Spleen (tissue), 11 donors: ENCODE data around the gene ATP1A3. TPM values are rescaled to one million over a fixed set of nuclear protein-coding genes. Genes with fewer than 3 reads are reported as not detected.

Experiments used
- DNase-seq: peaks from one replicate; pipeline ENCODE4 v3.0.0-alpha.2; 2020
- H3K27ac ChIP-seq, 8 donors: fragments of 200-600 bp; sonication (generic) in 7 of 8; 1 replicate in 4 of 8; 2 replicates in 4 of 8; pipeline versions ENCODE4 v1.5.0 to v1.8.0; 2016 to 2021; ENCODE audit warnings: inconsistent platforms in 4 of 8, mild to moderate bottlenecking in 4 of 8, moderate library complexity in 1 of 8
- H3K27me3 ChIP-seq, 7 donors: fragments of 200-600 bp; sonication (generic) in 6 of 7; replicated peaks in 1 of 7; 1 replicate in 4 of 7; 2 replicates in 3 of 7; pipeline versions ENCODE4 v1.5.0 to v1.8.0; 2016 to 2021; ENCODE audit warnings: inconsistent platforms in 3 of 7, mild to moderate bottlenecking in 1 of 7
- H3K36me3 ChIP-seq, 6 donors: fragments of 200-600 bp; sonication (generic) in 5 of 6; 1 replicate in 4 of 6; 2 replicates in 2 of 6; pipeline versions ENCODE4 v1.5.0 to v1.8.0; 2016 to 2021; ENCODE audit warnings: inconsistent platforms in 2 of 6
- H3K4me1 ChIP-seq, 6 donors: fragments of 200-600 bp; sonication (generic) in 5 of 6; 1 replicate in 3 of 6; 2 replicates in 3 of 6; pipeline versions ENCODE4 v1.5.0 to v1.8.0; 2016 to 2021; ENCODE audit warnings: inconsistent platforms in 3 of 6
- H3K4me3 ChIP-seq, 8 donors: fragments of 200-600 bp; sonication (generic) in 7 of 8; 1 replicate in 4 of 8; 2 replicates in 4 of 8; pipeline versions ENCODE4 v1.5.0 to v1.8.0; 2016 to 2021; ENCODE audit warnings: inconsistent platforms in 4 of 8, mild to moderate bottlenecking in 4 of 8, moderate library complexity in 2 of 8
- H3K9me3 ChIP-seq, 8 donors: fragments of 200-600 bp; sonication (generic) in 7 of 8; 1 replicate in 4 of 8; 2 replicates in 4 of 8; pipeline versions ENCODE4 v1.5.0 to v1.8.0; 2016 to 2021; ENCODE audit warnings: inconsistent platforms in 4 of 8
- CTCF ChIP-seq, 11 experiments: fragments of 200-600 bp in 7 of 11; fragments of 450-650 bp in 4 of 11; sonication (generic) in 4 of 11; IDR thresholded peaks in 8 of 11; conservative IDR thresholded peaks in 3 of 11; 1 replicate in 7 of 11; 2 replicates in 4 of 11; pipeline versions ENCODE4 v1.4.0 to v1.8.0; 2016 to 2021; ENCODE audit warnings: antibody characterized with exemption in 11 of 11, inconsistent platforms in 4 of 11, mild to moderate bottlenecking in 1 of 11
- POLR2A ChIP-seq, 3 donors: fragments of 450-650 bp; IDR thresholded peaks; one replicate each; pipeline ENCODE4 v1.5.1; 2017; ENCODE audit warnings: antibody characterized with exemption in 3 of 3, mild to moderate bottlenecking in 1 of 3
- POLR2AphosphoS5 ChIP-seq, 3 donors: sonication (generic); formaldehyde crosslinking; IDR thresholded peaks; one replicate each; pipeline ENCODE4 v1.5.1; 2017; ENCODE audit warnings: antibody characterized with exemption in 3 of 3
- WGBS, 5 donors: extraction: QIAGEN DNeasy Blood & Tissue Kit in 3 of 5; methylation state at CpG; one replicate each; pipeline versions ENCODE4 v1.1.5 to v1.1.7; 2013 to 2018; 5-methylcytosine and 5-hydroxymethylcytosine counted together
- intact Hi-C: fragments of 100-400 bp; cut with DNase I; formaldehyde crosslinking; loops from one replicate; pipeline ENCODE4 v1.15.0; 2023; ENCODE audit warnings: low total_unique reads
- polyA plus RNA-seq, 3 donors: library from polyadenylated mRNA; stranded (reverse); fragments of 200-250 nt; gene quantifications; one replicate each; pipeline ENCODE4 v1.2.1, GENCODE V29; 2013
- total RNA-seq, 7 donors: library from RNA; depleted of rRNA in 3 of 7; stranded (reverse); fragments of >200 nt in 3 of 7; fragmentation: NEBNext Ultra II Directional in 4 of 7; extraction: Animal tissue kit (Norgen Biotek cat#: 25700) in 4 of 7; gene quantifications; one replicate each; pipeline versions ENCODE4 v1.1.0 to v1.2.1, GENCODE V29; 2016 to 2021
- donor health status: healthy with polysubstance abuse.
- donor health status: DM: no; HTN: no; CAD: no; lungs with moderate emphysema.
- donor health status: DM: no; HTN: no; CAD: no.
- donor health status: Bipolar disorder and iron deficiency.
- donor health status: healthy.
- donor health status: DM: no; HTN: no; CAD: no.
- donor health status: DM: yes; HTN: yes; CAD: no.

ATP1A3 gene
- total and polyA plus RNA-seq, 10 donors, result 0.39 to 2.2 (median 1.2) TPM

- intact Hi-C loops, result no loop called here
- H3K27me3 ChIP-seq, result peaks cover 3 to 85% (median 72%) of the 10 kb centered on the region in 7 donors
- peaks cover 0 to 60% (median 34%) of the 10 kb centered on the region in 6 donors for H3K4me1 ChIP-seq
- 59 to 68% (median 65%) methylated on average over 11 to 12 of the region's 12 CpGs for WGBS, 5 donors
- no peaks in the 10 kb centered on the region for H3K36me3 ChIP-seq
- TF ChIP-seq CTCF (IDR thresholded peaks at IDR 0.05 in 8 of 11, conservative IDR thresholded peaks at IDR 0.05 in 3 of 11), result no peak
- TF ChIP-seq POLR2AphosphoS5 (IDR thresholded peaks at IDR 0.05), result no peak
- TF ChIP-seq POLR2A (IDR thresholded peaks at IDR 0.05), result no peak
- no peaks in the 10 kb centered on the region for H3K9me3 ChIP-seq
- no peak overlapping the region for H3K4me3 ChIP-seq
- H3K27ac ChIP-seq, result no peak overlapping the region
- DNase-seq, result no peak
Measured at GRCh38 chr19:41917676-41918075, 76.4 kb downstream of the ATP1A3 start.

Other genes with a start within 250 kb of the ATP1A3 start
- gene CEACAM6, start 238.7 kb downstream of the ATP1A3 start, total RNA-seq, result 10 to 100 TPM in 1 of 7 donors, 1 to 10 TPM in 5, under 1 TPM in 1; 0.88 to 14.8 (median 2.4) TPM
- gene CEACAM6, start 238.7 kb downstream of the ATP1A3 start, polyA plus RNA-seq, result under 1 TPM; 0.27 to 0.48 (median 0.45) TPM
- 10 to 100 TPM in 5 of 7 donors, 1 to 10 TPM in 2; 3.8 to 31.9 (median 13.5) TPM for gene CEACAM3, start 197.6 kb downstream of the ATP1A3 start, total RNA-seq
- 1 to 10 TPM in 2 of 3 donors, under 1 TPM in 1; 0.55 to 4.0 (median 1.6) TPM for gene CEACAM3, start 197.6 kb downstream of the ATP1A3 start, polyA plus RNA-seq
- gene LYPD4, start 149.5 kb downstream of the ATP1A3 start, total RNA-seq, result not detected
- gene LYPD4, start 149.5 kb downstream of the ATP1A3 start, polyA plus RNA-seq, result under 1 TPM in 1 of 3 donors, not detected in 2; 0.04 TPM
- not detected for gene DMRTC2, start 149.2 kb downstream of the ATP1A3 start, total RNA-seq
- not detected for gene DMRTC2, start 149.2 kb downstream of the ATP1A3 start, polyA plus RNA-seq
- gene RPS19, start 134.0 kb downstream of the ATP1A3 start, total RNA-seq, result 1,000 to 10,000 TPM in 4 of 7 donors, 100 to 1,000 TPM in 3; 744 to 2,126 (median 1,870) TPM
- 1,000 to 10,000 TPM; 5,153 to 8,491 (median 7,946) TPM for gene RPS19, start 134.0 kb downstream of the ATP1A3 start, polyA plus RNA-seq
- gene CD79A, start 117.0 kb downstream of the ATP1A3 start, total RNA-seq, result 100 to 1,000 TPM; 222 to 361 (median 269) TPM
- gene CD79A, start 117.0 kb downstream of the ATP1A3 start, polyA plus RNA-seq, result 1,000 to 10,000 TPM in 1 of 3 donors, 100 to 1,000 TPM in 2; 748 to 1,033 (median 986) TPM
- gene ARHGEF1, start 111.0 kb downstream of the ATP1A3 start, total RNA-seq, result 100 to 1,000 TPM; 238 to 473 (median 382) TPM
- gene ARHGEF1, start 111.0 kb downstream of the ATP1A3 start, polyA plus RNA-seq, result 100 to 1,000 TPM; 314 to 543 (median 478) TPM
- gene ERFL, start 65.8 kb downstream of the ATP1A3 start, total RNA-seq, result 1 to 10 TPM in 5 of 7 donors, under 1 TPM in 2; 0.46 to 3.0 (median 1.6) TPM
- gene ERFL, start 65.8 kb downstream of the ATP1A3 start, polyA plus RNA-seq, result 1 to 10 TPM; 2.2 to 2.4 (median 2.2) TPM
- 100 to 1,000 TPM in 5 of 7 donors, 10 to 100 TPM in 2; 85.6 to 154 (median 123) TPM for gene RABAC1, start 34.9 kb downstream of the ATP1A3 start, total RNA-seq
- 100 to 1,000 TPM; 110 to 165 (median 145) TPM for gene RABAC1, start 34.9 kb downstream of the ATP1A3 start, polyA plus RNA-seq
- gene GRIK5, start 76.0 kb upstream of the ATP1A3 start, total RNA-seq, result 1 to 10 TPM in 6 of 7 donors, under 1 TPM in 1; 0.98 to 4.7 (median 2.2) TPM
- gene GRIK5, start 76.0 kb upstream of the ATP1A3 start, polyA plus RNA-seq, result 1 to 10 TPM in 2 of 3 donors, under 1 TPM in 1; 0.94 to 1.4 (median 1.4) TPM
- gene ZNF574, start 81.9 kb upstream of the ATP1A3 start, total RNA-seq, result 10 to 100 TPM; 12.0 to 21.0 (median 17.4) TPM
- 10 to 100 TPM in 1 of 3 donors, 1 to 10 TPM in 2; 4.7 to 10.5 (median 4.9) TPM for gene ZNF574, start 81.9 kb upstream of the ATP1A3 start, polyA plus RNA-seq
- 10 to 100 TPM; 22.7 to 67.4 (median 45.4) TPM for gene POU2F2, start 138.2 kb upstream of the ATP1A3 start, total RNA-seq
- gene POU2F2, start 138.2 kb upstream of the ATP1A3 start, polyA plus RNA-seq, result 10 to 100 TPM; 22.3 to 48.5 (median 33.3) TPM
- 10 to 100 TPM; 43.3 to 73.9 (median 48.5) TPM for gene DEDD2, start 223.4 kb upstream of the ATP1A3 start, total RNA-seq
- 10 to 100 TPM; 24.7 to 52.1 (median 29.4) TPM for gene DEDD2, start 223.4 kb upstream of the ATP1A3 start, polyA plus RNA-seq
- gene ZNF526, start 226.1 kb upstream of the ATP1A3 start, total RNA-seq, result 10 to 100 TPM in 4 of 7 donors, 1 to 10 TPM in 3; 6.5 to 15.0 (median 10.2) TPM
- 1 to 10 TPM; 1.9 to 6.1 (median 2.8) TPM for gene ZNF526, start 226.1 kb upstream of the ATP1A3 start, polyA plus RNA-seq
- gene GSK3A, start 248.4 kb upstream of the ATP1A3 start, total RNA-seq, result 10 to 100 TPM; 20.8 to 33.1 (median 31.1) TPM
- gene GSK3A, start 248.4 kb upstream of the ATP1A3 start, polyA plus RNA-seq, result 10 to 100 TPM; 22.7 to 39.3 (median 26.4) TPM